SU-DHL-6 (cell line): ENCODE results near the gene COL27A1.

Source experiments
- H2AFZ ChIP-seq: fragments of 200-600 bp; sonication (generic); 2 replicates; pipeline ENCODE4 v1.6.1; 2014; ENCODE audit warnings: low read depth, mild to moderate bottlenecking, moderate library complexity, mixed read lengths, antibody characterized with exemption, low read length; ENCODE audit not compliant: severe bottlenecking
- H3F3A ChIP-seq: fragments of 200-600 bp; shearing (Covaris generic); 2 replicates; pipeline ENCODE4 v1.6.0; 2016; ENCODE audit warnings: antibody characterized with exemption, mild to moderate bottlenecking; ENCODE audit not compliant: insufficient read depth
- H3K27ac ChIP-seq: fragments of 200-600 bp; sonication (generic); 2 replicates; pipeline ENCODE4 v1.5.1; 2016; ENCODE audit warnings: low read depth, mild to moderate bottlenecking, low read length, moderate library complexity, mixed read lengths
- H3K27me3 ChIP-seq: fragments of 200-600 bp; sonication (generic), shearing (Covaris generic); 2 replicates; pipeline ENCODE4 v1.6.0; 2014; ENCODE audit warnings: mild to moderate bottlenecking, low read length
- H3K36me3 ChIP-seq: fragments of 200-600 bp; sonication (generic); 2 replicates; pipeline ENCODE4 v1.6.1; 2014; ENCODE audit warnings: mild to moderate bottlenecking, low read length, mixed read lengths
- H3K4me2 ChIP-seq: fragments of 300-600, 200-600 bp; shearing (Covaris generic), sonication (generic); 2 replicates; pipeline ENCODE4 v1.6.0; 2014; ENCODE audit warnings: low read length, low read depth, mild to moderate bottlenecking; ENCODE audit not compliant: poor library complexity, severe bottlenecking
- H3K4me3 ChIP-seq: fragments of 200-600 bp; sonication (generic); 2 replicates; pipeline ENCODE4 v1.5.1; 2014; ENCODE audit warnings: antibody characterized with exemption, low read length, mild to moderate bottlenecking, mixed read lengths; ENCODE audit not compliant: insufficient read depth, poor library complexity, severe bottlenecking
- H3K79me2 ChIP-seq: fragments of 200-600 bp; sonication (generic); 2 replicates; pipeline ENCODE4 v1.6.1; 2014; ENCODE audit warnings: mild to moderate bottlenecking, low read length, moderate library complexity; ENCODE audit not compliant: insufficient read depth
- H3K9ac ChIP-seq: fragments of 200-600 bp; sonication (generic); 2 replicates; pipeline ENCODE4 v1.7.0; 2014; ENCODE audit warnings: mild to moderate bottlenecking, low read length
- H3K9me2 ChIP-seq: fragments of 200-600 bp; sonication (generic); replicated peaks from 2 replicates; pipeline ENCODE4 v1.6.1; 2014; ENCODE audit warnings: low read length; ENCODE audit not compliant: insufficient read depth
- H3K9me3 ChIP-seq: fragments of 200-600 bp; sonication (generic); 2 replicates; pipeline ENCODE4 v1.6.1; 2014; ENCODE audit warnings: low read length, mixed read lengths; ENCODE audit not compliant: insufficient read depth
- H4K20me1 ChIP-seq: fragments of 200-600 bp; sonication (generic); 2 replicates; pipeline ENCODE4 v1.6.1; 2014; ENCODE audit warnings: low read depth, mild to moderate bottlenecking, antibody characterized with exemption, low read length, moderate library complexity, mixed read lengths
- EZH2phosphoT487 ChIP-seq: fragments of 200-600 bp; sonication (generic), shearing (Covaris generic); conservative IDR thresholded peaks from 2 replicates; pipeline ENCODE4 v1.6.1; 2018; ENCODE audit warnings: mild to moderate bottlenecking, antibody characterized with exemption, low read length, moderate library complexity, mixed read lengths
- TF ChIP-seq, protein P1 (sequence below): fragments of 200-600 bp; sonication (generic); IDR thresholded peaks from one replicate; pipeline ENCODE4 v1.5.1; 2017; ENCODE audit warnings: antibody characterized with exemption, mild to moderate bottlenecking, low read length, moderate library complexity; ENCODE audit not compliant: insufficient read depth, poor library complexity, severe bottlenecking

COL27A1 gene

DNA sequence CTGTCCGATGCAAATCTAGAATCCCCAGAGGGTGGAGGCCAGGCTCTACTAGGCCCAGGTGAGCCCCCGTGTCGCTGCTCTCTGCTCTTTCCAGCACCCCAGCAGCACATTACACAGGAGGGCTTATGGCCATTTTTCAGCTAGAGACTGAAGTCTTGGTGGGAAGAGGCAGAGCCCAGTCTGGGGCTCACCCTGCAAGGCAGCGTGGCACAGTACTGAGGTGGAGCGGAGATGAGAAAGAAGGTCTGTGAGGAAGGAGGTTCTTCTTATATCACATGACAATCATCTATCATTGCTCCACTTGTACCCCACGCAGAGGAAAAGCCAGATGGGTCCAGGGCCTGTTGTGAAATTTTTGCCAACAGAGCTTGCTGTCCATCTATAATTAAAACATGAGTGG, 46.2 kb upstream of the COL27A1 start:
- H3K4me3 ChIP-seq, result no peak overlapping the region
- no peak overlapping the region for H3K27ac ChIP-seq
- H3K4me2 ChIP-seq, result no peak overlapping the region
- no peak for TF ChIP-seq EZH2phosphoT487
- TF ChIP-seq, protein P1, sequence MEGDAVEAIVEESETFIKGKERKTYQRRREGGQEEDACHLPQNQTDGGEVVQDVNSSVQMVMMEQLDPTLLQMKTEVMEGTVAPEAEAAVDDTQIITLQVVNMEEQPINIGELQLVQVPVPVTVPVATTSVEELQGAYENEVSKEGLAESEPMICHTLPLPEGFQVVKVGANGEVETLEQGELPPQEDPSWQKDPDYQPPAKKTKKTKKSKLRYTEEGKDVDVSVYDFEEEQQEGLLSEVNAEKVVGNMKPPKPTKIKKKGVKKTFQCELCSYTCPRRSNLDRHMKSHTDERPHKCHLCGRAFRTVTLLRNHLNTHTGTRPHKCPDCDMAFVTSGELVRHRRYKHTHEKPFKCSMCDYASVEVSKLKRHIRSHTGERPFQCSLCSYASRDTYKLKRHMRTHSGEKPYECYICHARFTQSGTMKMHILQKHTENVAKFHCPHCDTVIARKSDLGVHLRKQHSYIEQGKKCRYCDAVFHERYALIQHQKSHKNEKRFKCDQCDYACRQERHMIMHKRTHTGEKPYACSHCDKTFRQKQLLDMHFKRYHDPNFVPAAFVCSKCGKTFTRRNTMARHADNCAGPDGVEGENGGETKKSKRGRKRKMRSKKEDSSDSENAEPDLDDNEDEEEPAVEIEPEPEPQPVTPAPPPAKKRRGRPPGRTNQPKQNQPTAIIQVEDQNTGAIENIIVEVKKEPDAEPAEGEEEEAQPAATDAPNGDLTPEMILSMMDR, result no peak
- H2AFZ ChIP-seq, result no peak overlapping the region
- H3F3A ChIP-seq, result no peaks in the 10 kb centered on the region
- no peaks in the 10 kb centered on the region for H4K20me1 ChIP-seq
- H3K27me3 ChIP-seq, result no peaks in the 10 kb centered on the region
- no peaks in the 10 kb centered on the region for H3K79me2 ChIP-seq
- no peak overlapping the region for H3K9ac ChIP-seq
- no peaks in the 10 kb centered on the region for H3K36me3 ChIP-seq
- H3K9me2 ChIP-seq, result no peaks in the 10 kb centered on the region
- no peaks in the 10 kb centered on the region for H3K9me3 ChIP-seq

DNA sequence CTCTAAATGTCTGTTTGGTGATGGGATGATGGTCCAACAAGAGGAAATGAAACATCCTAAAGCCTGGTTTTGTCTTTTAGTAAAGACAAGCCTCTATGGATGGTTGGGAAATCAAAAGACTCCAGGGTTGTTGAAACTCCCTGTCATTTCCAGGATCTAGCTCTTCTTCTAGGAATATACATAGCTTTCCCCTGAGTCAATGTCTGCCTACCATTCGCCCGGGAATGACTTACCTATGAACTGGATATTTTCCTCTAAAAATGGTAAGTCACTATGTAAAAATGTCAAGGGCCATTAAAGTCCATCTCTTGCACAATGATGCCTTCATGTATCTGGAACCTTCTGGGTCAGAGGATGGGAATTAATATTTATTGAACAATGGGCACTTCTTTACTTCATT, 45.2 kb upstream of the COL27A1 start:
- Histone ChIP-seq H3K9me3 (no peaks in the 10 kb centered on the region), H3K36me3 (no peaks in the 10 kb centered on the region), H3K79me2 (no peaks in the 10 kb centered on the region), H4K20me1 (no peaks in the 10 kb centered on the region), H3F3A (no peaks in the 10 kb centered on the region), H3K9ac (no peak overlapping the region), H3K4me3 (no peak overlapping the region), H3K27ac (no peak overlapping the region), H3K27me3 (no peaks in the 10 kb centered on the region), H2AFZ (no peak overlapping the region), H3K9me2 (no peaks in the 10 kb centered on the region), H3K4me2 (no peak overlapping the region)
- TF ChIP-seq, protein P1, result no peak
- TF ChIP-seq EZH2phosphoT487, result no peak

GRCh38 chr9:114112325-114112724, 43.0 kb upstream of the COL27A1 start:
- no peak overlapping the region for H3K4me2 ChIP-seq
- H3K9me3 ChIP-seq, result no peaks in the 10 kb centered on the region
- no peaks in the 10 kb centered on the region for H4K20me1 ChIP-seq
- H3K9ac ChIP-seq, result no peak overlapping the region
- no peak overlapping the region for H3K27ac ChIP-seq
- H3K79me2 ChIP-seq, result no peaks in the 10 kb centered on the region
- no peaks in the 10 kb centered on the region for H3F3A ChIP-seq
- H3K4me3 ChIP-seq, result no peak overlapping the region
- H2AFZ ChIP-seq, result no peak overlapping the region
- TF ChIP-seq, protein P1, result no peak
- no peak for TF ChIP-seq EZH2phosphoT487
- no peaks in the 10 kb centered on the region for H3K9me2 ChIP-seq
- H3K27me3 ChIP-seq, result no peaks in the 10 kb centered on the region
- H3K36me3 ChIP-seq, result no peaks in the 10 kb centered on the region
